ENCODE measurements around the gene MEI1. TPM values are rescaled to one million over a fixed set of nuclear protein-coding genes. Genes with fewer than 3 reads are reported as not detected.
"Not testable (repeated sequence)": the region's sequence is repeated elsewhere in the genome, so short reads cannot be mapped to it uniquely, and the experiment has no call there.

MEI1 gene
- total and polyA plus RNA-seq, 9 of the 15 experiments (the other 6 are each of a cell fraction or from before 2014, with no cell fraction given): 0.08 to 0.68 (median 0.18) TPM; not detected in 2

GRCh38 chr22:41668971-41669911 lies 30.1 kb upstream of the MEI1 start:
- intact Hi-C loops (cut with micrococcal nuclease): no loop called here
- FAIRE-seq (no peak), DNase-seq (ENCODE audit: extremely low read depth in 1 of 4, low spot score in 3 of 4) (no peak), ATAC-seq (no peak)
- Histone ChIP-seq H3K27ac (ENCODE audit: extremely low read depth, low read depth, low read length) (no peak overlapping the region), H3K4me1 (replicated peaks in 1 of 2; ENCODE audit: control insufficient read depth in 2 of 2, insufficient read depth in 2 of 2, low read length in 2 of 2) (peaks cover 6 to 14% of the 10 kb centered on the region in 2 experiments; a peak in 3 of 5 replicates), H3K4me2 (ENCODE audit: insufficient read depth, low read length) (no peak overlapping the region), H2AFZ (ENCODE audit: low read depth, low read length) (no peak overlapping the region), H3K9me1 (ENCODE audit: control insufficient read depth, insufficient read depth, low read length) (no peaks in the 10 kb centered on the region), H3K27me3 (ENCODE audit: control insufficient read depth in 2 of 2, insufficient read depth in 2 of 2, low read length in 2 of 2) (no peaks in the 10 kb centered on the region), H3K36me3 (ENCODE audit: control insufficient read depth, insufficient read depth, low read length) (peaks cover 40% of the 10 kb centered on the region; the same call in 2 of the 3 replicates), H3K79me2 (ENCODE audit: control insufficient read depth, insufficient read depth, low read length) (peaks cover 7% of the 10 kb centered on the region; the same call in 1 of the 3 replicates), H3K4me3 (no peak overlapping the region), H3K9ac (ENCODE audit: insufficient read depth in 1 of 2, low read depth in 2 of 2, low read length in 2 of 2) (no peak overlapping the region), H3K9me3 (replicated peaks; ENCODE audit: control insufficient read depth, insufficient read depth, low read depth, low read length) (no peaks in the 10 kb centered on the region), H4K20me1 (replicated peaks; ENCODE audit: control insufficient read depth, insufficient read depth, low read length) (no peaks in the 10 kb centered on the region)
- in situ Hi-C loops (cut with MboI): no loop called here
- no TSS peak for BruUV-seq (replicated peaks)
- WGBS (ENCODE audit: insufficient coverage, low coverage, missing lambda C conversion rate): 88% methylated on average over 19 of the region's 21 CpGs
- no peak for TF ChIP-seq TEAD1 (CRISPR knock-in tag; IDR thresholded peaks at IDR 0.05)
- TF ChIP-seq MAZ (CRISPR knock-in tag; conservative IDR thresholded peaks at IDR 0.05 in 1 of 2, IDR thresholded peaks at IDR 0.05 in 1 of 2): no peak
- no peak for TF ChIP-seq RFX5 (IDR thresholded peaks at IDR 0.05; ENCODE audit: low read depth, low read length)
- CTCF ChIA-PET (ENCODE audit: low intra/inter-chr PET ratio): no interaction called here
- POLR2A ChIA-PET: interaction anchor here (0.7 kb wide), 1 partner anchor 30 kb away, joined by 3 read pairs; the partner anchor contains the start of gene MEI1

- Histone ChIP-seq H3K36me3 (ENCODE audit: control insufficient read depth, insufficient read depth, low read length) (peaks cover 51% of the 10 kb centered on the region), H3K79me2 (ENCODE audit: control insufficient read depth, insufficient read depth, low read length) (peaks cover 14% of the 10 kb centered on the region)
- H3K9me1 ChIP-seq (ENCODE audit: control insufficient read depth, insufficient read depth, low read length); H3K9me3 ChIP-seq (replicated peaks; ENCODE audit: control insufficient read depth, insufficient read depth, low read depth, low read length); FAIRE-seq; H3K4me3 ChIP-seq; in situ Hi-C loops (cut with MboI); H3K27ac ChIP-seq (ENCODE audit: extremely low read depth, low read depth, low read length); H3K4me1 ChIP-seq (replicated peaks in 1 of 2; ENCODE audit: control insufficient read depth in 2 of 2, insufficient read depth in 2 of 2, low read length in 2 of 2); DNase-seq (ENCODE audit: extremely low read depth in 1 of 4, low spot score in 3 of 4); BruUV-seq (replicated peaks); intact Hi-C loops (cut with micrococcal nuclease); CTCF ChIA-PET (ENCODE audit: low intra/inter-chr PET ratio); H4K20me1 ChIP-seq (replicated peaks; ENCODE audit: control insufficient read depth, insufficient read depth, low read length); H3K4me2 ChIP-seq (ENCODE audit: insufficient read depth, low read length); ATAC-seq; H3K9ac ChIP-seq (ENCODE audit: insufficient read depth in 1 of 2, low read depth in 2 of 2, low read length in 2 of 2); H2AFZ ChIP-seq (ENCODE audit: low read depth, low read length); H3K27me3 ChIP-seq (ENCODE audit: control insufficient read depth in 2 of 2, insufficient read depth in 2 of 2, low read length in 2 of 2): not testable (repeated sequence)
- POLR2A ChIA-PET: interaction anchor here (1.0 kb wide), 2 partner anchors 17 to 18 kb away, joined by 4 read pairs; partner anchors contain the start of gene SNU13
- TF ChIP-seq ZNF316 (IDR thresholded peaks at IDR 0.05): peak; percentile 39; the same call in 1 of the 2 replicates
- WGBS (ENCODE audit: insufficient coverage, low coverage, missing lambda C conversion rate): 75% methylated on average over 6 of the region's 10 CpGs
Observed at GRCh38 chr22:41672096-41672495, 27.2 kb upstream of the MEI1 start.

All from K562 (cell line).